HEK293 (cell line): ENCODE measurements around the gene NUDT3.

ENCODE experiments used
- CTCF ChIA-PET: fragments of 350-600 bp; formaldehyde crosslinking; extraction: SDS; loops from one replicate; lab custom pipeline; 2021; ENCODE audit warnings: antibody characterized with exemption; lab: Yijun Ruan, JAX
- POLR2A ChIA-PET: fragments of 300-600 bp; formaldehyde crosslinking; extraction: SDS; loops from one replicate; lab custom pipeline; 2020; ENCODE audit warnings: antibody characterized with exemption, inconsistent platforms; lab: Yijun Ruan, JAX
- H3K27ac ChIP-seq: fragments of 200-500 bp; sonication (Bioruptor generic); 2 replicates; pipeline ENCODE4 v1.5.1; 2014; ENCODE audit warnings: low read depth, low read length, control low read depth, inconsistent platforms; ENCODE audit errors: extremely low read depth
- H3K36me3 ChIP-seq, 2 experiments: fragments of 200-500 bp in 1 of 2; sonication (Bioruptor generic) in 1 of 2; 1 replicate in 1 of 2; 2 replicates in 1 of 2; pipeline ENCODE4 v1.5.1; 2014 to 2017; ENCODE audit warnings: inconsistent platforms in 2 of 2, low read length in 2 of 2; ENCODE audit not compliant: control insufficient read depth in 2 of 2, insufficient read depth in 1 of 2
- H3K4me1 ChIP-seq: fragments of 200-500 bp; sonication (Bioruptor generic); 2 replicates; pipeline ENCODE4 v1.5.1; 2014; ENCODE audit warnings: mild to moderate bottlenecking, low read length, inconsistent platforms; ENCODE audit not compliant: control insufficient read depth, insufficient read depth
- H3K4me3 ChIP-seq: 2 replicates; pipeline ENCODE4 v1.5.1; 2011; ENCODE audit warnings: low read depth, mild to moderate bottlenecking, control low read depth, low read length, moderate library complexity
- H3K9me3 ChIP-seq: fragments of 200-500 bp; sonication (Bioruptor generic); 2 replicates; pipeline ENCODE4 v1.5.1; 2014; ENCODE audit warnings: low read depth, low read length, inconsistent platforms; ENCODE audit not compliant: control insufficient read depth, insufficient read depth
- INSM2 ChIP-seq: fragments of 450-650 bp; formaldehyde crosslinking; IDR thresholded peaks from 2 replicates; pipeline ENCODE4 v1.5.1; 2016; ENCODE audit warnings: missing biosample characterization, missing genetic modification characterization
- KLF10 ChIP-seq: fragments of 450-650 bp; IDR thresholded peaks from 2 replicates; pipeline ENCODE4 v1.5.1; 2018; ENCODE audit warnings: missing biosample characterization, mild to moderate bottlenecking, missing genetic modification characterization
- KLF8 ChIP-seq: fragments of 450-650 bp; formaldehyde crosslinking; IDR thresholded peaks from 2 replicates; pipeline ENCODE4 v1.5.1; 2016; ENCODE audit warnings: missing biosample characterization, missing genetic modification characterization
- MZF1 ChIP-seq: fragments of 450-650 bp; formaldehyde crosslinking; IDR thresholded peaks from 2 replicates; pipeline ENCODE4 v1.5.1; 2017; ENCODE audit warnings: missing biosample characterization, missing genetic modification characterization, borderline replicate concordance
- RBAK ChIP-seq: fragments of 450-650 bp; formaldehyde crosslinking; IDR thresholded peaks from 2 replicates; pipeline ENCODE4 v1.5.1; 2016; ENCODE audit warnings: missing biosample characterization, missing genetic modification characterization
- SCRT2 ChIP-seq: fragments of 450-650 bp; formaldehyde crosslinking; IDR thresholded peaks from 2 replicates; pipeline ENCODE4 v1.5.1; 2016; ENCODE audit warnings: missing biosample characterization, missing genetic modification characterization
- SP2 ChIP-seq: fragments of 450-650 bp; formaldehyde crosslinking; IDR thresholded peaks from 2 replicates; pipeline ENCODE4 v1.5.1; 2016; ENCODE audit warnings: missing biosample characterization, missing genetic modification characterization
- SP7 ChIP-seq: fragments of 450-650 bp; formaldehyde crosslinking; IDR thresholded peaks from 2 replicates; pipeline ENCODE4 v1.5.1; 2016; ENCODE audit warnings: missing biosample characterization, missing genetic modification characterization
- ZBTB44 ChIP-seq: fragments of 450-650 bp; IDR thresholded peaks from 2 replicates; pipeline ENCODE4 v1.5.1; 2018; ENCODE audit warnings: missing biosample characterization, mild to moderate bottlenecking, missing genetic modification characterization
- ZNF140 ChIP-seq: fragments of 450-650 bp; formaldehyde crosslinking; IDR thresholded peaks from 2 replicates; pipeline ENCODE4 v1.5.1; 2016; ENCODE audit warnings: missing biosample characterization, missing genetic modification characterization
- ZNF146 ChIP-seq: fragments of 450-650 bp; formaldehyde crosslinking; IDR thresholded peaks from 2 replicates; pipeline ENCODE4 v1.5.1; 2016; ENCODE audit warnings: missing biosample characterization, missing genetic modification characterization
- ZNF16 ChIP-seq: fragments of 450-650 bp; formaldehyde crosslinking; IDR thresholded peaks from 2 replicates; pipeline ENCODE4 v1.5.1; 2016; ENCODE audit warnings: low read depth, missing biosample characterization, missing genetic modification characterization
- ZNF18 ChIP-seq: fragments of 450-650 bp; formaldehyde crosslinking; IDR thresholded peaks from 2 replicates; pipeline ENCODE4 v1.5.1; 2016; ENCODE audit warnings: missing biosample characterization, missing genetic modification characterization
- ZNF184 ChIP-seq: fragments of 450-650 bp; IDR thresholded peaks from 2 replicates; pipeline ENCODE4 v1.5.1; 2018; ENCODE audit warnings: missing biosample characterization, mild to moderate bottlenecking, missing genetic modification characterization
- ZNF202 ChIP-seq: fragments of 450-650 bp; formaldehyde crosslinking; IDR thresholded peaks from 2 replicates; pipeline ENCODE4 v1.5.1; 2016; ENCODE audit warnings: missing biosample characterization, missing genetic modification characterization, borderline replicate concordance
- ZNF350 ChIP-seq: fragments of 450-650 bp; formaldehyde crosslinking; IDR thresholded peaks from 2 replicates; pipeline ENCODE4 v1.5.0; 2017; ENCODE audit warnings: missing biosample characterization, mild to moderate bottlenecking, missing genetic modification characterization
- ZNF366 ChIP-seq: fragments of 450-650 bp; formaldehyde crosslinking; conservative IDR thresholded peaks from 2 replicates; pipeline ENCODE4 v1.5.1; 2016; ENCODE audit warnings: missing biosample characterization, missing genetic modification characterization
- ZNF449 ChIP-seq: fragments of 450-650 bp; formaldehyde crosslinking; IDR thresholded peaks from 2 replicates; pipeline ENCODE4 v1.5.1; 2017; ENCODE audit warnings: missing biosample characterization, mild to moderate bottlenecking, missing genetic modification characterization, moderate library complexity
- ZNF473 ChIP-seq: fragments of 450-650 bp; formaldehyde crosslinking; IDR thresholded peaks from 2 replicates; pipeline ENCODE4 v1.5.1; 2017; ENCODE audit warnings: missing biosample characterization, missing genetic modification characterization
- ZNF501 ChIP-seq: fragments of 450-650 bp; formaldehyde crosslinking; IDR thresholded peaks from 2 replicates; pipeline ENCODE4 v1.5.1; 2016; ENCODE audit warnings: missing biosample characterization, missing genetic modification characterization
- ZNF544 ChIP-seq: fragments of 450-650 bp; formaldehyde crosslinking; IDR thresholded peaks from 2 replicates; pipeline ENCODE4 v1.5.0; 2017; ENCODE audit warnings: missing biosample characterization, missing genetic modification characterization
- ZNF585B ChIP-seq: fragments of 450-650 bp; formaldehyde crosslinking; IDR thresholded peaks from 2 replicates; pipeline ENCODE4 v1.5.1; 2016; ENCODE audit warnings: missing biosample characterization, missing genetic modification characterization
- ZNF658 ChIP-seq: fragments of 450-650 bp; formaldehyde crosslinking; IDR thresholded peaks from 2 replicates; pipeline ENCODE4; 2016; ENCODE audit warnings: missing biosample characterization, missing genetic modification characterization
- ZNF707 ChIP-seq: fragments of 450-650 bp; formaldehyde crosslinking; IDR thresholded peaks from 2 replicates; pipeline ENCODE4 v1.5.1; 2016; ENCODE audit warnings: missing biosample characterization, missing genetic modification characterization
- ZNF76 ChIP-seq: fragments of 450-650 bp; formaldehyde crosslinking; IDR thresholded peaks from 2 replicates; pipeline ENCODE4; 2016; ENCODE audit warnings: low read depth, missing biosample characterization, missing genetic modification characterization, borderline replicate concordance
- ZNF768 ChIP-seq: fragments of 450-650 bp; formaldehyde crosslinking; IDR thresholded peaks from 2 replicates; pipeline ENCODE4 v1.5.1; 2018; ENCODE audit warnings: missing biosample characterization, mild to moderate bottlenecking, missing genetic modification characterization
- ZSCAN16 ChIP-seq: fragments of 450-650 bp; formaldehyde crosslinking; IDR thresholded peaks from 2 replicates; pipeline ENCODE4 v1.5.1; 2016; ENCODE audit warnings: missing biosample characterization, missing genetic modification characterization
- ZSCAN5A ChIP-seq: fragments of 450-650 bp; formaldehyde crosslinking; IDR thresholded peaks from 2 replicates; pipeline ENCODE4 v1.5.1; 2016; ENCODE audit warnings: missing biosample characterization, missing genetic modification characterization

NUDT3 gene

GRCh38 chr6:34393191-34393965 lies 909 bp upstream of the NUDT3 start (continued):
- no peak for TF ChIP-seq ZNF544 (tag by site-specific recombination)

- CTCF ChIA-PET: interaction anchor here (0.6 to 4.4 kb wide), 10 partner anchors 8 to 621 kb away, joined by 3 to 31 read pairs (median 4); partner anchors contain the start of gene SMIM29
- peaks cover 5% of the 10 kb centered on the region for H3K4me1 ChIP-seq
- TF ChIP-seq KLF10 (tag by site-specific recombination): peak; percentile 18; the same call in 1 of the 2 replicates
- peak; percentile 93 for TF ChIP-seq KLF8 (tag by site-specific recombination)
- no peak for TF ChIP-seq ZNF658 (tag by site-specific recombination)
- TF ChIP-seq ZNF140 (tag by site-specific recombination): no peak
- peak; percentile 49; the same call in 1 of the 2 replicates for TF ChIP-seq ZNF76 (tag by site-specific recombination)
- no peak for TF ChIP-seq ZSCAN16 (tag by site-specific recombination)
- TF ChIP-seq MZF1 (tag by site-specific recombination): no peak
- TF ChIP-seq ZNF16 (tag by site-specific recombination): no peak
- peak; percentile 62; the same call in 1 of the 2 replicates for TF ChIP-seq SP7 (tag by site-specific recombination)
- TF ChIP-seq ZNF184 (tag by site-specific recombination): no peak
- TF ChIP-seq ZNF449 (tag by site-specific recombination): peak; percentile 38; the same call in 1 of the 2 replicates
- no peak for TF ChIP-seq ZNF707 (tag by site-specific recombination)
- no peak for TF ChIP-seq ZNF202 (tag by site-specific recombination)
- no peak for TF ChIP-seq ZNF585B (tag by site-specific recombination)
- no peak for TF ChIP-seq RBAK (tag by site-specific recombination)
- no peak for TF ChIP-seq ZNF501
- TF ChIP-seq ZNF768 (tag by site-specific recombination): no peak
- no peak for TF ChIP-seq INSM2
- no peak for TF ChIP-seq ZNF350 (tag by site-specific recombination)
- TF ChIP-seq SP2 (tag by site-specific recombination): no peak; the same call in 1 of the 2 replicates
- TF ChIP-seq ZNF146 (tag by site-specific recombination): 0 out of 2 replicates have a peak, but pooled peaks have one; percentile 12
- TF ChIP-seq ZBTB44 (tag by site-specific recombination): no peak
- no peak for TF ChIP-seq ZNF473 (tag by site-specific recombination)
- 0 out of 2 replicates have a peak, but pooled peaks have one; percentile 8 for TF ChIP-seq ZNF18
- no peak for TF ChIP-seq ZNF366 (tag by site-specific recombination)
- TF ChIP-seq ZSCAN5A: 0 out of 2 replicates have a peak, but pooled peaks have one; percentile 23
- no peak for TF ChIP-seq SCRT2 (tag by site-specific recombination)
Observed at GRCh38 chr6:34391786-34392496, 528 bp downstream of the NUDT3 start.

More at GRCh38 chr6:34391786-34392496, 528 bp downstream of the NUDT3 start:
- peak overlapping the region; percentile 81 for H3K27ac ChIP-seq
- no peaks in the 10 kb centered on the region for H3K9me3 ChIP-seq
- peak overlapping the region; percentile 74 for H3K4me3 ChIP-seq
- POLR2A ChIA-PET: interaction anchor here (0.7 to 1.5 kb wide), 3 partner anchors 23 to 155 kb away, joined by 3 to 7 read pairs (median 6); partner anchors contain the start of genes HMGA1 and SMIM29
- H3K36me3 ChIP-seq: no peaks in the 10 kb centered on the region
